Stimulated activated CD8-positive, alpha-beta memory T cell treated with anti-CD3 and anti-CD28 coated beads, Interleukin-2, amount 100 ng/mL, for 1 hour (primary cell): ENCODE results near the gene BEST2.
"Not testable (repeated sequence)": the region's sequence is repeated elsewhere in the genome, so short reads cannot be mapped to it uniquely, and the experiment has no call there.

Experiments used
- DNase-seq, 2 donors: peaks; one replicate each; pipeline ENCODE4 v3.0.0-alpha.2; 2020; ENCODE audit warnings: low read depth in 2 of 2

Gene BEST2

DNA sequence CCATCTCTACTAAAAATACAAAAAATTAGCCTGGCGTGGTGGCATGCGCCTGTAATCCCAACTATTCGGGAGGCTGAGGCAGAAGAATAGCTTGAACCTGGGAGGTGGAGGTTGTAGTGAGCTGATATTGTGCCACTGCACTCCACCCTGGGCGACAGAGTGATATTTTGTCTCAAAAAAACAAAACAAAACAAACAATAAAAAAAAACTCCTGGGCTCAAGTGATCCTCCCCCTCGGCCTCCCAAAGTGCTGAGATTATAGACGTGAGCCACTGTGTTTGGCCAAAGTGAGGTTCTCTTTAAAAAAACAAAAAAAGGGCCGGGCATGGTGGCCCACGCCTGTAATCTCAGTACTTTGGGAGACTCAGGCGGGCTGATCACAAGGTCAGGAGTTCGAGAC, 35.9 kb downstream of the BEST2 start:
- no peak for DNase-seq

GRCh38 chr19:12788042-12788681, 36.6 kb downstream of the BEST2 start:
- no peak for DNase-seq

DNA sequence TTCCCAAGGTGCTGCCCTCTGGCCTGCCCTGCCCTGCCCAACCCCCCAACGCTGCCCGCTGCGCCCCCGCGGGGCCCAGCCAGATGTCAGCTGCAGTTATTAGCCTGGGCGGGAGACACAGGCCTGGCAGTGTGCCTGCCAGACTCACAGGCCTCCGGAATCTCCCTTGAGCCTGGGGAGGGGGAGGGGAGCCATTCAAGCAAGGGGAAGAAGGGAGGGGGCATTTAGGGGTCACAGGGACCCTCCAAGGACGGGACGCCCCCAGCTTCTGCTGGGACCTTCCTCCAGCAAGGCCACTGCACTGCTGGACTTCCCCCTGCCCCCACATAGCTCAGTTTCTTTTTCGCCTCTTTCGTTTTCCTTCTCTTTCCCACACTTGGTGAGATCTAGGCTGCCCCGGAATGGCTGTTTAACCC, 37.1 kb downstream of the BEST2 start:
- DNase-seq: no peak

GRCh38 chr19:12789098-12789903, 37.7 kb downstream of the BEST2 start:
- DNase-seq: no peak

GRCh38 chr19:12789904-12790619, 38.5 kb downstream of the BEST2 start:
- DNase-seq: peak; percentile 82 to 85

DNA sequence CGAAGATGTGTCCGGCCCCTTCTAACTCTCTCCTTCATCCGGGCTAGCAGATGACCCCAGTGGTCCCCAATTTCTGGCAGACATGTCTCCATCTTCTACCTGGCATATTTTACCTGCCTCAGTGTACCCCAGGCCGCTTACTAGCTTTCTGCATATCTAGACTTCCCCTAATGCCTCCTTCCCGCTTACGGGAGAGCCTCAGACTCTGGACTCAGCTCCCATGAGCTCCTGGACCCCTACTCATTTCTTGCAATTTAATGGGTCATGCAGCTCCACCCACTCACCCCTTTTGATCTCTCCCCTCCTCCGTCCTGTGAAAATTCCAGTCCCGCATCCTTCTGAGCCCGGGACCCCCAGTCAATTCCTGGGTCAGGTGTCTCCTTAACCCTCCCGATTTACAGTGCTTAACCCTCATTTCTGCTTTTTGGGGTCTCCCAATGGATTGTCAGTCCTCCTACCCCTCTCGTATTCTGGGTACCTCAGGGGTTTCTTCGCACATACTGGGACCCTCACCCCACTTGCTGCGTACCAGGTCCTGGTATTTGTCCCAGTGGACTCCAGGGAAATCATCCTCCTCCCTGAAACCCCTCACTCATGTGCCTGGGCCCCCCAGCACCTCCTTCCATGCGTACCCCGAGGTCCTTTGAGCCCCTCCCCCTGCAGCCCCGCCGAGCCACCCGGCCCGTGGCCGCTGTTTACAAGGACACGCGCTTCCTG, 39.2 kb downstream of the BEST2 start:
- DNase-seq: no peak

DNA sequence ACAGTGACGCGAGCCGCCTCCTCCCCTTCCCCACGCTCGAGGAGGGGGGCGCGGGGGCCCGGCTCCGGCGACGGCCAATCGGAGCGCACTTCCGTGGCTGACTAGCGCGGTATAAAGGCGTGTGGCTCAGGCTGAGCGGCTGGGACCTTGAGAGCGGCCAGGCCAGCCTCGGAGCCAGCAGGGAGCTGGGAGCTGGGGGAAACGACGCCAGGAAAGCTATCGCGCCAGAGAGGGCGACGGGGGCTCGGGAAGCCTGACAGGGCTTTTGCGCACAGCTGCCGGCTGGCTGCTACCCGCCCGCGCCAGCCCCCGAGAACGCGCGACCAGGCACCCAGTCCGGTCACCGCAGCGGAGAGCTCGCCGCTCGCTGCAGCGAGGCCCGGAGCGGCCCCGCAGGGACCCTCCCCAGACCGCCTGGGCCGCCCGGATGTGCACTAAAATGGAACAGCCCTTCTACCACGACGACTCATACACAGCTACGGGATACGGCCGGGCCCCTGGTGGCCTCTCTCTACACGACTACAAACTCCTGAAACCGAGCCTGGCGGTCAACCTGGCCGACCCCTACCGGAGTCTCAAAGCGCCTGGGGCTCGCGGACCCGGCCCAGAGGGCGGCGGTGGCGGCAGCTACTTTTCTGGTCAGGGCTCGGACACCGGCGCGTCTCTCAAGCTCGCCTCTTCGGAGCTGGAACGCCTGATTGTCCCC, 39.9 kb downstream of the BEST2 start, which contains the start of gene JUNB:
JUNB (plus strand) TSS at position 142 of the 706 bp plus-strand sequence; CDS start at position 428, 286 bp downstream.
- DNase-seq: peak; percentile 95

DNA sequence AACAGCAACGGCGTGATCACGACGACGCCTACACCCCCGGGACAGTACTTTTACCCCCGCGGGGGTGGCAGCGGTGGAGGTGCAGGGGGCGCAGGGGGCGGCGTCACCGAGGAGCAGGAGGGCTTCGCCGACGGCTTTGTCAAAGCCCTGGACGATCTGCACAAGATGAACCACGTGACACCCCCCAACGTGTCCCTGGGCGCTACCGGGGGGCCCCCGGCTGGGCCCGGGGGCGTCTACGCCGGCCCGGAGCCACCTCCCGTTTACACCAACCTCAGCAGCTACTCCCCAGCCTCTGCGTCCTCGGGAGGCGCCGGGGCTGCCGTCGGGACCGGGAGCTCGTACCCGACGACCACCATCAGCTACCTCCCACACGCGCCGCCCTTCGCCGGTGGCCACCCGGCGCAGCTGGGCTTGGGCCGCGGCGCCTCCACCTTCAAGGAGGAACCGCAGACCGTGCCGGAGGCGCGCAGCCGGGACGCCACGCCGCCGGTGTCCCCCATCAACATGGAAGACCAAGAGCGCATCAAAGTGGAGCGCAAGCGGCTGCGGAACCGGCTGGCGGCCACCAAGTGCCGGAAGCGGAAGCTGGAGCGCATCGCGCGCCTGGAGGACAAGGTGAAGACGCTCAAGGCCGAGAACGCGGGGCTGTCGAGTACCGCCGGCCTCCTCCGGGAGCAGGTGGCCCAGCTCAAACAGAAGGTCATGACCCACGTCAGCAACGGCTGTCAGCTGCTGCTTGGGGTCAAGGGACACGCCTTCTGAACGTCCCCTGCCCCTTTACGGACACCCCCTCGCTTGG, 40.7 kb downstream of the BEST2 start:
- peak in 1 of 2 donors; percentile 57 for DNase-seq

DNA sequence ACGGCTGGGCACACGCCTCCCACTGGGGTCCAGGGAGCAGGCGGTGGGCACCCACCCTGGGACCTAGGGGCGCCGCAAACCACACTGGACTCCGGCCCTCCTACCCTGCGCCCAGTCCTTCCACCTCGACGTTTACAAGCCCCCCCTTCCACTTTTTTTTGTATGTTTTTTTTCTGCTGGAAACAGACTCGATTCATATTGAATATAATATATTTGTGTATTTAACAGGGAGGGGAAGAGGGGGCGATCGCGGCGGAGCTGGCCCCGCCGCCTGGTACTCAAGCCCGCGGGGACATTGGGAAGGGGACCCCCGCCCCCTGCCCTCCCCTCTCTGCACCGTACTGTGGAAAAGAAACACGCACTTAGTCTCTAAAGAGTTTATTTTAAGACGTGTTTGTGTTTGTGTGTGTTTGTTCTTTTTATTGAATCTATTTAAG, 41.3 kb downstream of the BEST2 start:
- no peak for DNase-seq

DNA sequence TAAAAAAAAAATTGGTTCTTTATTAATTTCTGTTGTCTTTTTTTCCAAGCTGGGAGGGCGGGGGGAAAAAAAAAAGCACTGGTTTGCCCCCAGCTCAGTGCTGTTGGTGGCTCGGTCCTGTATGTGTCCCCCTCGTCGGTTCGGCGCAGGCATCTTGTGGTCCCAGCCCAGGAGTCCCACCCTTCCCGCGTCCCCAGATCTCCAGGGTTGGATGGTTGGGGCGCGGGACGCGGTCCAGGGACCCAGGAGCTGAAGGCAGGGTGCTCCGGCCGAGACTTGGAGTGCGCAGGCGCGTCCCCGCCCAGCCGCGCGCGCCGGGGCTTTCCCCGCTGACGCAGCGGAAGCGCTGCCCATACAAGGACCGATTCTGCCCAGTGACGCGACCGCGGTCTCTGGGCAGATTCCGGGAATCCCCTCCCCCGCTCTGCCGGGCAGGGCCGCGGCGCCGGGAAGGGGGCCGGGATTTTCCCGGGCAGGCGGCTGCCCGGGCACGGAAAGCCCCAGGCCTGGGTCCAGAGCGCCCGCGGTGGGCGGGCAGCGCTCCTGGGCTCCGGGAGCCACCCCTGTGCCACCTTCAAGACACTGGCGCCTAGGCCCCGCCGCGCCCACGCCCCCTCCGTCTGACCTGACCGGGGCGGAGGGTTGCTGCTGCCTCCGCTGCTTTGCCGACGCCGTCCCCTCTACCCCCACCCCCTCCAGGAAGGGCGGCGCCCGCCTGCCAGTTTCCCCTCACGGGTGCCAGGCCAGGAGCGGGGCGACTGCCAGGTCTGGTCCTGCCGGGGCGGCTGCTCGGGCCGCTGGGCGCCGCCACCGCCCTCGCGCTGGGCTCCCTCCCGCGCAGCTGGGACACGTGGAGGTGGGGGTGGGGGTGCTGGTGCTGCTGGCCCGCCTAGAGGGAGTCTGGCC, 42.0 kb downstream of the BEST2 start:
- DNase-seq: peak; percentile 89 to 91

- no peak for DNase-seq
Measured at GRCh38 chr19:12794196-12794941, 42.8 kb downstream of the BEST2 start.

- no peak for DNase-seq
Measured at GRCh38 chr19:12794971-12795381, 43.4 kb downstream of the BEST2 start.

GRCh38 chr19:12796146-12797071, 44.8 kb downstream of the BEST2 start:
- DNase-seq: peak; percentile 55 to 60

- DNase-seq: no peak
Measured at GRCh38 chr19:12797141-12797587, 45.6 kb downstream of the BEST2 start.

DNA sequence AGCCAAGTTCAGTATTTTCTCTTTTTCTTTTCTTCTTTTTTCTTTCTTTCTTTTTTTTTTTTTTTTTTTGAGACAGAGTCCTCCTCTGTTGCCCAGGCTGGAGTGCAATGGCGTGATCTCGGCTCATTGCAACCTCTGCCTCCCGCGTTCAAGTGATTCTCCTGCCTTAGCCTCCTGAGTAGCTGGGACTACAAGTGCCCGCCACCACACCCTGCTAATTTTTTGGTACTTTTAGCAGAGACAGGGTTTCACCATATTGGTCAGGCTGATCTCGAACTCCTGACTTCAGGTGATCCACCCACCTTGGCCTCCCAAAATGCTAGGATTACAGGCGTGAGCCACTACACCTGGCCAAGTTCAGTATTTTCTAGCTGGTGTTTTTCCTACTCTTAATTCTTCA, 46.0 kb downstream of the BEST2 start:
- DNase-seq: not testable (repeated sequence)

- no peak for DNase-seq
Measured at GRCh38 chr19:12799742-12800465, 48.3 kb downstream of the BEST2 start.

GRCh38 chr19:12800466-12800770, 48.8 kb downstream of the BEST2 start:
- DNase-seq: no peak
